Stimulated activated CD8-positive, alpha-beta memory T cell treated with anti-CD3 and anti-CD28 coated beads, Interleukin-15, amount 100 ng/mL, for 4 hours (primary cell): Measurements from ENCODE around the gene PIGQ.
"Not testable (repeated sequence)": the region's sequence is repeated elsewhere in the genome, so short reads cannot be mapped to it uniquely, and the experiment has no call there.

Experiments used
- DNase-seq, 2 donors: peaks; one replicate each; pipeline ENCODE4 v3.0.0-alpha.2; 2020; ENCODE audit warnings: low read depth in 2 of 2

The PIGQ gene

GRCh38 chr16:586047-586644 lies 16.4 kb downstream of the PIGQ start:
- DNase-seq = no peak

- DNase-seq = no peak
These were observed 17.1 kb downstream of the PIGQ start for GRCh38 chr16:586645-587590.

- peak in 1 of 2 donors; percentile 48 for DNase-seq
These were observed 18.8 kb downstream of the PIGQ start for GRCh38 chr16:588639-588888.

DNA sequence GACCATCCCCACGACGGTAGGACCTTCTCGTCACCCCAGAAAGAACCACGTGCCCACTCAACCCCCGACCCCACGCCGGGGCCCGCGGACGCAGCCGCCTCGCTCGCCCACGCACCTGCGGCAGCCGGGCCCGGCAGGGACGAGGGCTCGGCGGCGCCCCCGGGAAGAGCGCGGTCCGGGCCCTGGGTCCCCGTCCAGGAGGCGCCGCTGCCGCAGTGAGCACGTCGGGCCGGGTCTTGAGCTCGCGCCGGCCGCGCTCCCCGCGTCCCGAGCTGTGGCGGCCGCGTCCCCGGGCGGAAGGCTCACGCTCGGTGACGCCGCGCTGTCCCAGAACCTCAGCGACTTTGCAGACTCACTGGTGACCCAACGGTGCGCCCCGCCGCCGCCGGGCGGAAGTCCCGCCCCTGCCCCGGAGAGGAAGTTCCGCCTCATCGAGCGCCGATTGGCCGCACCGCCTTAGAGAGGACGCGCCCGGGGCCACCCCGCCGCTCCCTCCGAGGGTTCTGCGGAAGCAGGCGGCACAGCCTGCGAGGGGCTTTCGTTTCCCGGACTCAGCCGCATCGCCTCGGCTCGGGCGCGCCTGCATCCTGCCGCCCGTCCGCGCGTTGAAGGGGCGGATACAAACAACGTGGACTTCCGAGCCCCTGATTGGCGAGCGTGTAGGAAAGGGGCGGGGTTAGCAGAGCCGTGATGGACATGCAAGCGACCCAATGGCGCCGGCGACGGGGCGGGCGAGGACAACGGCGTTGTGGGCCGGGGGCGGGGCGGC lies 19.3 kb downstream of the PIGQ start:
- peak; percentile 95 for DNase-seq

DNA sequence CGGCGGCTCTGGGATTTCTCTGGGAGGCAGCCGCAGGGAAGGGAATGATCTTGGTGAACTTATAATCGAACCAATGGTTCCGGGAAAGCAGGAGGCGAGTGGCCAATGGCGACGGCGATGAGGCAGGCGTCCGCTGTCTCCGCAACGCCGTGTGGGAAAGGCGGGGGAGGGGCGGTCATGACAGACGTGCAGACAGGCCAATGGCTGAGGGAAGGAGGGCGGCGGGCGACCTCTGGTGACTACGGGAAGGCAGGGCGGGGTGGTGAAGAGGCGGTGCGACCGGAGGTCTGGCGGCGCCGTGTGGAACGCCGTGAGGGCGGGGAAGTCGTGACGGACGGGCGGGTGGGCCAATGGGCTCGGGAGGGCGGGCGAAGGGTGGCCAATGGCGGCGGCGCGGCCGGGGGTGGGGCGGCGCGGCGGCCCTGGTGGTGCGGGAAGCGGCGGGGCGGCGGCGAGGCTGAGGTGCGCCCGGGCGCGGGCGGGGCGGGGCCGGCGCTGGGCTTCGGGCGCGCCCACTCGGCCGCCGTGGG lies 20.0 kb downstream of the PIGQ start, which contains the start of gene RAB40C:
Gene RAB40C (plus strand): TSS at position 409 of the 530 bp plus-strand sequence. CDS start 226 bp downstream, outside the sequence.
- DNase-seq = peak; percentile 97 to 98

GRCh38 chr16:590188-590814 lies 20.5 kb downstream of the PIGQ start:
- no peak for DNase-seq

DNA sequence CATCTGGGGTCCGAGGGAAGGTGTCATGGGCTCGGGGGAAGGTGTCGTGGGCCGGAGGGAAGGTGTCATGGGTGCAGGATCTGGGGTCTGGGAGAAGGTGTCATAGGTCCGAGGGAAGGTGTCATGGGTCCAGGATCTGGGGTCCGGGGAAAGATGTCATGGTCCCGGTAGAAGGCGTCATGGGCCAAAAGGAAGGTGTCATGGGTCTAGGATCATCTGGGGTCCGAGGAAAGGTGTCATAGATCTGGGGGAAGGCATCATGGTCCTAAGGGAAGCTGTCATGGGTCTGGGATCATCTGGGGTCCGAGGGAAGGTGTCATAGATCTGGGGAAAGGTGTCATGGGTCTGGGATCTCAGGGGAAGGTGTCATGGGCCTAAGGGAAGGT lies 21.0 kb downstream of the PIGQ start:
- DNase-seq = no peak

DNA sequence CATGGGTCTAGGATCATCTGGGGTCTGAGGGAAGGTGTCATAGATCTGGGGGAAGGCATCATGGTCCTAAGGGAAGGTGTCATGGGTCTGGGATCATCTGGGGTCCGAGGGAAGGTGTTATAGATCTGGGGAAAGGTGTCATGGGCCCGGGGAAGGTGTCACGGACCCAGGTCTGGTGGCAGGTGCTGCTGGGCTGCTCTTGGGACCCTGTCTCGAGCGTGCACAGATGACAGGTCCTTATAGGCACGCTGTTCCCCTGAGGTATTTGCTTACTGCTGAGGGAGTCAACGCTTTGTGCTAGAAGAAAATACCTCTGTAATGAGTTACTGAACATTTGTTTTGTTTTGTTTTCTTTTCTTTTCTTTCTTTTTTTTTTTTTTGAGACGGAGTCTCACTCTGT lies 21.5 kb downstream of the PIGQ start:
- DNase-seq = no peak

- DNase-seq = no peak
These were observed 22.2 kb downstream of the PIGQ start for GRCh38 chr16:591892-592517.

DNA sequence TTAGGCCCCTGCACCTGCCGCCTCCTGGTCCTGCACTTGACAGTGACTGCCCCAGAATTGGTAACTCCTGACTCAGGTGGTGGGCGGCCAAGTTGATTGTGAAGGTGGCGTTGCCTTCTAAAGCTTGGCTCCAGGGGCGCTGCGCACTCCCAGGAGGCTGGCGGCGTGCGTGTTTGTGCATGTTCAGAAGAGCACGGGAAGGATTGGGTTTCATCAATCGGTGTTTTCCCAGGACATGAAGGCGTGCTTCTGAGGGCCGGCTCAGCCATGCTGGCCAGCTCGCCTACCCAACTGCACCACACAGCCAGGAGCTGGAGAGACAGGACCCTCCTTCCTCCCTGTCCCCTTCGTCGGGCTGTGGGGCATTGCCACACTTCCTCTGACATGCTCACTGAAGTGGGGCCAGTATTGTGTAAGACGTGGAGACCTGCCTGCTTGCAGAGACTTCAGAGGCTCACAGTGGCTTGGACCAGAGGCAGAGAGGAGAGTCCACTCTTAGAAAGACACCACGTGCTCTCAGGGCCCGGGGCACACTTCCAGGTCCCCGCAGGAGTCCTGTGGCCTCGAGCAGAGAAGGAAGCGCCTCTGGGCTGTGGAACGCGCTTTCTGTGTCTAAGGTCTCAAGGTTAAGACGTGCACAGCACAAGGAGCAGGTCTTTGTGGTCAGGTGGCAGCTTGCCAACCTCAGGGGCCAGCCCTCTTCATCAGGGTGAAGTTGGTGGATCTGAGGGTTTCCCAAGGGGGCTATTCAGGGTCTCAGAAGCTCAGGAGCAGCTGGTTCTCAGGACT lies 22.9 kb downstream of the PIGQ start:
- DNase-seq = no peak

DNA sequence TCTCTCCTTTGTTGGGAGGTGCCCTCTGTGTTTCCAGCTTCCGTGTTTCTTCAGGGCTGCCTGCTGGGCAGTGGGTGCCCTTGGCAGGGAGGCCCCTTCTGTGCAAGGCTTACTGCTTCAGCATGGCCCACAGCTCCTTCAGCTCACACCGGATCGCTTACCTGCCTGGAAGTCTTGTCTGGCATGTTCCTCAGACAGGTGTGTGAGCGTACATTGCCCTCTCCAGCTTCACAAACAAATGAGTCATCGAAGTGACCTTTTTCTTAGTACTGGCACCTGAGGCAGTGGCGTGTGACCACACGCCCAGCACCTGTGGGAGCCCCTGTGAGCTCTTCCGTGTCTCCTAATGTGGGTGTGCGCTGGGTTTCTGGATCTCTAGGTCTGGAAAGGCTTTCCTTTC lies 23.6 kb downstream of the PIGQ start:
- DNase-seq = no peak

DNA sequence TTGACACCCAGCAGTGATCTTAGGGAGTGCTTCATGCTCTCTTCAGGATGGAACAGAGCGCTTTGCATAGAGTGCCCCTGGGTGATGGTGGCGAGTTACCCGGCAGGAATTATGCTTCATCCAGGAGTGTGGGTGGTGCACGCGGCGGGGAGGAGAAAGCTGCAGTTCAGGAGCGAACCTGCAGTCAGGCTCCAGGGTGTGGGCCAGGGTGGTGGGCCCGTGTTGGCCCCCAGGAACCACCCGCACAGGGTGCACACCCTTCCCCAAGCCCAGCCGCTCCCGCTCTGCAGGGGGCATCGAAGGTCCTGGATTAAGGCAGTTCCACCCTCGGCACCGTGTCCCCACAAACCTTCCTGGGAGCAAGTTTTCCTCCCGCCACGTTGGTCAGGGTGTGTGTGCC lies 24.0 kb downstream of the PIGQ start:
- DNase-seq = no peak

- DNase-seq = no peak
These were observed 25.3 kb downstream of the PIGQ start for GRCh38 chr16:595094-595528.

DNA sequence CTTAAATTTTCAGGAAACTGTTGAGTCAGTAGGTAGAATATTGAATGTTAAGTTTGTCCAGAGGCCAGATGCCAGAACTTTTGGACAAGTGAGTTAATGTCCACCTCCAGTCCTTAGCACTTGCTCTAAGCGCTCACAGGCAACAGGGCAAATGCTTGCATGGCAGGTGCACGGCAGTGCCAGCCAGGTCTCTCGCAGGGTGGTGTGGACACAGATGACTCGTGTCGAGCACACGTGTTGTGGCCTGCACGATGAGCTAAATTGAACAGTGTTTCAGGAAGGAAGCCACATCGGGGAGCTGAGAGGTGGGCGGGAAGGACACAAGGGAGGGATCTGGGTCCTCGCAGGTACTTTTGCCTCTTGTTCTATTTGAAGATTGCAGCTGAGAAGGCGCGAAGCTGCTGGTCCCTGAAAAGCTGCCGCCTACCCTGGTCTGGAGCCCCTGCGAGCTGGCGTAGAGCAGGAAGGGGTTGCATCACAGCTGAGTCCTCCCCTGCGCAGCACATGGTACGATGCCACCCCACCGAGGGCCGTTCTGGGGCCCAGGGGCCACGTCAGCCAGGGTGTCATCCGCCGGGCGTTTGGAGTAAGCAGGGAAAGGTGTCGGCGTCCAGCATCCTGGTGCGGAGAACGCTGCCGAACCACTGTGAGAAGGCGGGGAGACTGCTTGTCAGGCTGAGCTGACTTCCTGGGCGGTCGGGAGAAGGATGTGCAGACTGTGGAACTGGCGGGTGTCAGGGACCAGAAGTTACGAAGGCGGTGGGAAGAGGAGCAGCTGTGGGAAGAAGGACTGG lies 26.4 kb downstream of the PIGQ start:
- DNase-seq = no peak

GRCh38 chr16:596736-597060 lies 26.9 kb downstream of the PIGQ start:
- DNase-seq = no peak

DNA sequence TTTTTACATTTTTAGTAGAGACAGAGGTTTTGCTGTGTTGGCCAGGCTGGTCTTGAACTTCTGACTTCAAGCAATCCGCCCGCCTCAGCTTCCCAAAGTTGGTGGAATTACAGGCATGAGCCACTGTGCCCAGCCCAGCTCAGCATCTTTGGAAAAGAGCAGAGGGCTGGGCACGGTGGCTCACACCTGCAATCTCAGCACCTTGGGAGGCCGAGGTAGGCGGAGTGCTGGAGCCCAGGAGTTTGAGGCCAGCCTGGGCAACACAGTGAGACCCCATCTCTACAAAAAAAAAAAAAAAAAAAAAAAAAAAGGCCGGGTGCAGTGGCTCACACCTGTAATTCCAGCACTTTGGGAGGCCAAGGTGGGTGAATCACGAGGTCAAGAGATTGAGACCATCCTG lies 27.9 kb downstream of the PIGQ start:
- DNase-seq = not testable (repeated sequence)

DNA sequence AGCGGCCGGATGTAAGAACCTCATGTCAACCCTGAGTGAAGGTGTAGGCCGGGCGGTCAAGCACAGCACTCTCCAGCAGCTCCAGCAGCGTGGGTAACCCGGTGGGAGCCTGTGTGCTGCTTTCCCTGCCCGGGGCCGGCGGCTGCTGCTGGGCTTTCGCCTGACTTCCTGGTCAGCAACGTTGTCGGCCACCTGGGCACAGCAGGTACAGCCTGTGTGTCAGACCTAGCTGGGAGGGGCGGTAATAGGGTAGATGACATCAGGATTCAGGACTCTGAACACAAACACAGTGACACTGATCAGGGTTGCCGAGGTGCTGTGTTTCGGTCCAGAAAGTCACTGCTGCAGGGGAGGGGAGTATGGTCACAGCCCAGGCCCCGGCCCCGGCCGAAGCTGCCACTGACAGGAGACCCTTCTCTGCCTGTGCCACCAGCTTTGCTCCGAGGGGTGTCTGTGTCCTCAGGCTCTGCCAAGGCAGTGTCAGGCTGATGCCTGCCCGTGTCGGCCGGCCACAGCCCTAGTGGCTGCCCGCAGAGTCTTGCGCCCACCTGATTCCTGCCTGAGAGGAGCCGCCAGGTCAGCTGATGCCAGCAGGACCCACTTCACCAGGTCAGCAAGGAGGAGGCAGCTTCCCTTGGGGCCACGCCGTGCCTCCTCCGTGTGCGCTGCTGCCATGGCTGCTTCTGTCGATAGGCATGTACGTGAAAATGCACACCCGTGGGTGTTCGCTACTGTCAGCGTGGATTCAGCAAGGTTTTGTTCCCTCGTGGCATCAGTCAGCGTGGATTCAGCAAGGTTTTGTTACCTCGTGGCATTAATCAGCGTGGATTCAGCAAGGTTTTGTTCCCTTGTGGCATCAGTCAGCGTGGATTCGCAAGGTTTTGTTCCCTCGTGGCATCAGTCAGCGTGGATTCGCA lies 29.3 kb downstream of the PIGQ start:
- no peak for DNase-seq

DNA sequence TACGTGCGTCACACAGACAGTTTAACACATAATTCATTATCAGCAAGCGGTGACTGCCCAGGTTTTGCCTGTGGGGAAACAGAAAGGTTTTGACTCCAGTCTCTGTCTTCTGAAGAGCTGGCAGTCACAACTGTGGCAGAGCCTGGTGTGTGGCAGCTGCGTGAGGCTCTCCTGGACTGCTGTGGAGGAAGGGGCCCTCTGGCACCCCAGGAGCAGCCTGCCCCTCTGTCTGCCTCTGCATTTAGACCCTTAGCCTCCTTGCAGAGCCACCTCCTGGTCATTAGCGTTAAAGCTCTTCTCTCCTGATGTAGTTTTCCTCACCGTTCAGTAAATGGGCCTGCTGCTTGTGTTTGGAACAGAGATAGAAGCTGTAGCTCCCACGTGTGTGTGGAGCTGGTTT lies 31.0 kb downstream of the PIGQ start:
- no peak for DNase-seq

GRCh38 chr16:603933-604332 lies 34.2 kb downstream of the PIGQ start:
- DNase-seq = no peak
